ENCODE results near the gene INPP5F. TPM values are rescaled to one million over a fixed set of nuclear protein-coding genes. Genes with fewer than 3 reads are reported as not detected.

The INPP5F gene
- total and polyA plus RNA-seq, 2 of the 13 experiments (the other 11 are each of a cell fraction or from before 2014, with no cell fraction given), result 12.5 to 15.7 TPM

DNA sequence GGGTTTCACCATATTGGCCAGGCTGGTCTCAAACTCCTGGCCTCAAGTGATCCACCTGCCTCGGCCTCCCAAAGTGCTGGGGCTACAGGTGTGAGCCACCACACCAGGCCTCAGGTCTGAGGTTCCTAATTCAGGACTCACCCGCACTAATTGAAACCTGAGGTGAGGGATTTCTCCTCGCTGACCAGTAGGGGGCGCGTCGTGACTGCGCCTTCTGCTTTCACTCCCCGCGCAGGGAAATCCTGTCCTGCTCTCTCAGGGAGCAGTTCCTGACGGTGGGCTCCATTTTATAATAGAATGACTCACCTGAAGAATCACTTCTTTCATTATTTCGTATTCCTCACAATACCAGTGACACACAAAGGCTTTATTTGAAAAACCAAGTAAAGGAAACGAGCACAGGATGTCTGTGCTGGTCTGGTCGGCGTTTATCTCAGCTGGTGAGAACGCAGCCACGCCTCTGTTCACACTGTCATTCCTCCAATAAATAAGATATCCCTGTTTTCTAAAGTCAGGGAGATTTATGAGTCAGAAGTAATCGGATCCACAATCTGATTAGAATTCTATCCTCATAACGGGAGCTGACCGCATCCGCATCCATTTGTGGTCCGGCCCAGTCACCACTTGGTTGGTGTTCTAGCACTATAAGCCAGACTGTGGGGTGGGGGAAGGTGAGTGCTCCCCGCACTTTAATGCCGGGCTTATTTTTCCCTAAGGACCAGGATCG is 39.2 kb upstream of the INPP5F start (continued):
- TF ChIP-seq ZFYVE20 (CRISPR knock-in tag; IDR thresholded peaks at IDR 0.05; ENCODE audit: borderline replicate concordance, low read depth), result no peak
- TF ChIP-seq, protein P1, sequence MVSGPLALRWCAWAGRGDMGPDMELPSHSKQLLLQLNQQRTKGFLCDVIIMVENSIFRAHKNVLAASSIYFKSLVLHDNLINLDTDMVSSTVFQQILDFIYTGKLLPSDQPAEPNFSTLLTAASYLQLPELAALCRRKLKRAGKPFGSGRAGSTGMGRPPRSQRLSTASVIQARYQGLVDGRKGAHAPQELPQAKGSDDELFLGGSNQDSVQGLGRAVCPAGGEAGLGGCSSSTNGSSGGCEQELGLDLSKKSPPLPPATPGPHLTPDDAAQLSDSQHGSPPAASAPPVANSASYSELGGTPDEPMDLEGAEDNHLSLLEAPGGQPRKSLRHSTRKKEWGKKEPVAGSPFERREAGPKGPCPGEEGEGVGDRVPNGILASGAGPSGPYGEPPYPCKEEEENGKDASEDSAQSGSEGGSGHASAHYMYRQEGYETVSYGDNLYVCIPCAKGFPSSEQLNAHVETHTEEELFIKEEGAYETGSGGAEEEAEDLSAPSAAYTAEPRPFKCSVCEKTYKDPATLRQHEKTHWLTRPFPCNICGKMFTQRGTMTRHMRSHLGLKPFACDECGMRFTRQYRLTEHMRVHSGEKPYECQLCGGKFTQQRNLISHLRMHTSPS (CRISPR knock-in tag; IDR thresholded peaks at IDR 0.05; ENCODE audit: low read depth), result no peak
- TF ChIP-seq LCORL (IDR thresholded peaks at IDR 0.05), result no peak
- TF ChIP-seq LCORL (CRISPR knock-in tag; IDR thresholded peaks at IDR 0.05), result no peak; the same call in 1 of the 2 replicates
- no peak for TF ChIP-seq ZNF383 (CRISPR knock-in tag; IDR thresholded peaks at IDR 0.05; ENCODE audit: borderline replicate concordance)
- 0 out of 2 replicates have a peak, but pooled peaks have one; percentile 17 for TF ChIP-seq ZFP1 (CRISPR knock-in tag; IDR thresholded peaks at IDR 0.05)
- TF ChIP-seq ZNF432 (CRISPR knock-in tag; IDR thresholded peaks at IDR 0.05; ENCODE audit: borderline replicate concordance), result no peak
- TF ChIP-seq, protein P2, sequence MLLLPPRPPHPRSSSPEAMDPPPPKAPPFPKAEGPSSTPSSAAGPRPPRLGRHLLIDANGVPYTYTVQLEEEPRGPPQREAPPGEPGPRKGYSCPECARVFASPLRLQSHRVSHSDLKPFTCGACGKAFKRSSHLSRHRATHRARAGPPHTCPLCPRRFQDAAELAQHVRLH (CRISPR knock-in tag; IDR thresholded peaks at IDR 0.05; ENCODE audit: borderline replicate concordance, low read depth), result peak; percentile 38; the same call in 1 of the 2 replicates
- TF ChIP-seq KLF11 (CRISPR knock-in tag; IDR thresholded peaks at IDR 0.05), result no peak
- no peak for TF ChIP-seq AHR (CRISPR knock-in tag; IDR thresholded peaks at IDR 0.05)
- no peak for TF ChIP-seq ZMYM4 (CRISPR knock-in tag; IDR thresholded peaks at IDR 0.05)
- 0 out of 2 replicates have a peak, but pooled peaks have one; percentile 10 for TF ChIP-seq TARDBP (CRISPR knock-in tag; IDR thresholded peaks at IDR 0.05)
- no peak for TF ChIP-seq YEATS4 (CRISPR knock-in tag; IDR thresholded peaks at IDR 0.05; ENCODE audit: borderline replicate concordance)
- 0 out of 2 replicates have a peak, but pooled peaks have one; percentile 11 for TF ChIP-seq FOXK1 (CRISPR knock-in tag; IDR thresholded peaks at IDR 0.05; ENCODE audit: borderline replicate concordance, low read depth)
- TF ChIP-seq HDAC1 (CRISPR knock-in tag; IDR thresholded peaks at IDR 0.05), result 0 out of 2 replicates have a peak, but pooled peaks have one; percentile 25
- TF ChIP-seq, protein P3, sequence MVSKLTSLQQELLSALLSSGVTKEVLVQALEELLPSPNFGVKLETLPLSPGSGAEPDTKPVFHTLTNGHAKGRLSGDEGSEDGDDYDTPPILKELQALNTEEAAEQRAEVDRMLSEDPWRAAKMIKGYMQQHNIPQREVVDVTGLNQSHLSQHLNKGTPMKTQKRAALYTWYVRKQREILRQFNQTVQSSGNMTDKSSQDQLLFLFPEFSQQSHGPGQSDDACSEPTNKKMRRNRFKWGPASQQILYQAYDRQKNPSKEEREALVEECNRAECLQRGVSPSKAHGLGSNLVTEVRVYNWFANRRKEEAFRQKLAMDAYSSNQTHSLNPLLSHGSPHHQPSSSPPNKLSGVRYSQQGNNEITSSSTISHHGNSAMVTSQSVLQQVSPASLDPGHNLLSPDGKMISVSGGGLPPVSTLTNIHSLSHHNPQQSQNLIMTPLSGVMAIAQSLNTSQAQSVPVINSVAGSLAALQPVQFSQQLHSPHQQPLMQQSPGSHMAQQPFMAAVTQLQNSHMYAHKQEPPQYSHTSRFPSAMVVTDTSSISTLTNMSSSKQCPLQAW (CRISPR knock-in tag; IDR thresholded peaks at IDR 0.05), result peak; percentile 14; the same call in 1 of the 2 replicates
